Measurements from ENCODE around the gene PYCR2.

GRCh38 chr1:225899044-225899925, 24.8 kb downstream of the PYCR2 start:
- no peak for TF ChIP-seq ATF2 (IDR thresholded peaks at IDR 0.05; ENCODE audit: low read length)
- no peak for TF ChIP-seq RCOR1 (conservative IDR thresholded peaks at IDR 0.05; ENCODE audit: low read depth, low read length)
- TF ChIP-seq CTCF (IDR thresholded peaks at IDR 0.05 in 2 of 3, conservative IDR thresholded peaks at IDR 0.05 in 1 of 3; ENCODE audit: control insufficient read depth in 2 of 3, extremely low read depth in 1 of 3, insufficient read depth in 1 of 3, low read depth in 3 of 3, low read length in 3 of 3) = no peak
- TF ChIP-seq NFIC (IDR thresholded peaks at IDR 0.05; ENCODE audit: low read depth, low read length) = no peak
